Omental fat pad (tissue), 4 donors: ENCODE measurements around the gene C16orf74. TPM values are rescaled to one million over a fixed set of nuclear protein-coding genes. Genes with fewer than 3 reads are reported as not detected.

Experiments
- ATAC-seq: fragments of 150-250 bp; one replicate; pipeline ENCODE4 v1.9.1; 2016; ENCODE audit warnings: mild to moderate bottlenecking, moderate library complexity; ENCODE audit not compliant: low FRiP score
- DNase-seq: peaks from one replicate; pipeline ENCODE4 v3.0.0-alpha.2; 2019; ENCODE audit warnings: low spot score
- CTCF ChIP-seq, 3 donors: fragments of 450-650 bp; IDR thresholded peaks; one replicate each; pipeline ENCODE4 v1.5.1; 2016 to 2017; ENCODE audit warnings: antibody characterized with exemption in 3 of 3, mild to moderate bottlenecking in 3 of 3, moderate library complexity in 2 of 3
- total RNA-seq, 4 donors: library from RNA; depleted of rRNA; stranded (reverse); fragments of >200 nt; gene quantifications; one replicate each; pipeline ENCODE4 v1.1.0, GENCODE V29; 2016

Gene C16orf74
- total RNA-seq, 4 donors from 2014 or later = 1.1 to 3.5 (median 2.8) TPM

GRCh38 chr16:85668676-85669424 is 82.0 kb downstream of the C16orf74 start:
- no peak for TF ChIP-seq CTCF (IDR thresholded peaks at IDR 0.05)
- no peak for ATAC-seq
- no peak for DNase-seq

GRCh38 chr16:85667841-85668413 is 83.0 kb downstream of the C16orf74 start:
- TF ChIP-seq CTCF (IDR thresholded peaks at IDR 0.05) = no peak
- ATAC-seq (no peak), DNase-seq (no peak)

- no peak for DNase-seq
- no peak for ATAC-seq
- TF ChIP-seq CTCF (IDR thresholded peaks at IDR 0.05) = no peak
Observed at GRCh38 chr16:85667261-85667660, 83.6 kb downstream of the C16orf74 start.

- TF ChIP-seq CTCF (IDR thresholded peaks at IDR 0.05) = no peak
- ATAC-seq = no peak
- no peak for DNase-seq
Observed at GRCh38 chr16:85665929-85666328, 85.0 kb downstream of the C16orf74 start.

- no peak for ATAC-seq
- TF ChIP-seq CTCF (IDR thresholded peaks at IDR 0.05) = no peak
- no peak for DNase-seq
Observed at GRCh38 chr16:85665373-85665740, 85.5 kb downstream of the C16orf74 start.

GRCh38 chr16:85664580-85665372 is 86.1 kb downstream of the C16orf74 start:
- TF ChIP-seq CTCF (IDR thresholded peaks at IDR 0.05) = no peak
- DNase-seq = no peak
- no peak for ATAC-seq
